B cell (primary cell): ENCODE measurements around the gene ARHGAP42. TPM values are rescaled to one million over a fixed set of nuclear protein-coding genes. Genes with fewer than 3 reads are reported as not detected.

ENCODE experiments used
- ATAC-seq: fragments of 200-7000 bp; cut with Tn5 transposase; one replicate; pipeline ENCODE4 v1.10.0; 2021; ENCODE audit warnings: low read depth, mild to moderate bottlenecking, moderate number of reproducible peaks, moderate library complexity
- CTCF ChIA-PET: fragments of 350-600 bp; sonication (Branson Sonifier 250); formaldehyde crosslinking; loops from one replicate; lab custom pipeline; 2021; ENCODE audit warnings: antibody characterized with exemption, inconsistent platforms; lab: Charles Lee
- POLR2A ChIA-PET: fragments of 350-600 bp; sonication (Branson Sonifier 250); formaldehyde crosslinking; loops from one replicate; lab custom pipeline; 2021; ENCODE audit warnings: antibody characterized with exemption; lab: Charles Lee
- DNase-seq: peaks from one replicate; pipeline ENCODE4 v3.0.0; 2013
- H2AFZ ChIP-seq: 2 replicates; pipeline ENCODE4 v1.6.1; 2012; ENCODE audit warnings: mild to moderate bottlenecking, low read depth, low read length; ENCODE audit not compliant: insufficient read depth, poor library complexity, severe bottlenecking
- H3K27ac ChIP-seq, 2 donors: 1 replicate in 1 of 2; 2 replicates in 1 of 2; pipeline ENCODE4 v1.5.1; 2012 to 2013; ENCODE audit warnings: low read length in 2 of 2, mild to moderate bottlenecking in 2 of 2, moderate library complexity in 1 of 2
- H3K27me3 ChIP-seq, 4 experiments: fragments of 200-600 bp in 1 of 4; sonication (generic) in 1 of 4; replicated peaks in 1 of 4; 1 replicate in 2 of 4; 2 replicates in 2 of 4; pipeline versions ENCODE4 v1.6.1 to v1.7.0; 2013 to 2016; ENCODE audit warnings: low read length in 3 of 4, mild to moderate bottlenecking in 2 of 4, mixed read lengths in 1 of 4, moderate library complexity in 1 of 4; ENCODE audit not compliant: insufficient read depth in 4 of 4, control insufficient read depth in 3 of 4; ENCODE audit errors: control extremely low read depth in 1 of 4
- H3K36me3 ChIP-seq, 2 experiments: replicated peaks in 1 of 2; 1 replicate in 1 of 2; 2 replicates in 1 of 2; pipeline versions ENCODE4 v1.6.1 to v1.7.1; 2013; ENCODE audit warnings: low read length in 1 of 2; ENCODE audit not compliant: insufficient read depth in 2 of 2, control insufficient read depth in 1 of 2; ENCODE audit errors: control extremely low read depth in 1 of 2, extremely low read depth in 1 of 2
- H3K4me1 ChIP-seq, 2 donors: fragments of 200-600 bp in 1 of 2; sonication (generic) in 1 of 2; 1 replicate in 1 of 2; 2 replicates in 1 of 2; pipeline versions ENCODE4 v1.5.1 to v1.6.1; 2013 to 2017; ENCODE audit warnings: low read length in 2 of 2; ENCODE audit not compliant: control insufficient read depth in 2 of 2, insufficient read depth in 2 of 2
- H3K4me2 ChIP-seq: replicated peaks from 2 replicates; pipeline ENCODE3; 2012; ENCODE audit warnings: mild to moderate bottlenecking, low read depth, low read length; ENCODE audit not compliant: poor library complexity, severe bottlenecking
- H3K4me3 ChIP-seq, 5 experiments: fragments of 200-600 bp in 1 of 5; sonication (generic) in 1 of 5; 1 replicate in 3 of 5; 2 replicates in 2 of 5; pipeline versions ENCODE4 v1.5.1 to v1.7.0; 2011 to 2016; ENCODE audit warnings: low read length in 4 of 5, mild to moderate bottlenecking in 4 of 5, low read depth in 2 of 5, control low read depth in 1 of 5, moderate library complexity in 1 of 5; ENCODE audit not compliant: insufficient read depth in 1 of 5; ENCODE audit errors: control extremely low read depth in 1 of 5, extremely low read depth in 1 of 5
- H3K79me2 ChIP-seq: fragments of 200-600 bp; sonication (generic); one replicate; pipeline ENCODE4 v1.6.0; 2016; ENCODE audit warnings: low read length; ENCODE audit not compliant: control insufficient read depth, insufficient read depth
- H3K9ac ChIP-seq: fragments of 200-600 bp; sonication (generic); 2 replicates; pipeline ENCODE4 v1.6.1; 2017; ENCODE audit warnings: mild to moderate bottlenecking, low read length, moderate library complexity
- H3K9me3 ChIP-seq, 3 donors: one replicate each; pipeline versions ENCODE4 v1.6.1 to v1.7.1; 2013; ENCODE audit warnings: low read length in 2 of 3; ENCODE audit not compliant: control insufficient read depth in 2 of 3, insufficient read depth in 1 of 3; ENCODE audit errors: control extremely low read depth in 1 of 3
- H4K20me1 ChIP-seq: 2 replicates; pipeline ENCODE4 v1.6.0; 2012; ENCODE audit warnings: mild to moderate bottlenecking, low read length; ENCODE audit not compliant: insufficient read depth, control insufficient read depth, poor library complexity, severe bottlenecking
- H3K27ac Mint-ChIP-seq: one replicate; pipeline ENCODE4 v1.8.0; 2021; ENCODE audit warnings: mixed read lengths
- H3K27me3 Mint-ChIP-seq: one replicate; pipeline ENCODE4 v1.8.0; 2021; ENCODE audit warnings: mixed read lengths
- H3K4me1 Mint-ChIP-seq: one replicate; pipeline ENCODE4 v1.8.0; 2021; ENCODE audit warnings: mixed read lengths
- H3K4me3 Mint-ChIP-seq: one replicate; pipeline ENCODE4 v1.8.0; 2021; ENCODE audit warnings: mixed read lengths
- H3K9me3 Mint-ChIP-seq: one replicate; pipeline ENCODE4 v1.8.0; 2022; ENCODE audit warnings: mixed read lengths; ENCODE audit not compliant: insufficient read depth
- CTCF ChIP-seq: fragments of 200-600 bp; IDR thresholded peaks from one replicate; pipeline ENCODE4 v1.8.0; 2022; ENCODE audit warnings: antibody characterized with exemption, mild to moderate bottlenecking
- EZH2 ChIP-seq: IDR thresholded peaks from 2 replicates; pipeline ENCODE4 v1.6.1; 2012; ENCODE audit warnings: borderline replicate concordance, low read depth, mild to moderate bottlenecking, moderate library complexity, low read length; ENCODE audit not compliant: insufficient read depth, poor library complexity, severe bottlenecking
- WGBS: methylation state at CpG from one replicate; pipeline ENCODE4 v1.1.5; 2013; ENCODE audit warnings: missing lambda C conversion rate; ENCODE audit not compliant: insufficient coverage; 5-methylcytosine and 5-hydroxymethylcytosine counted together
- intact Hi-C: fragments of 100-400 bp; cut with micrococcal nuclease; formaldehyde crosslinking; loops from one replicate; pipeline ENCODE4 v1.10.0; 2022
- polyA plus RNA-seq: library from polyadenylated mRNA; depleted of rRNA; stranded (reverse); fragments of >200 nt; gene quantifications from 2 replicates; pipeline ENCODE4 v1.2.3, GENCODE V29; 2012
- total RNA-seq, 2 donors: library from RNA; stranded (reverse); fragments of 120-200 nt in 1 of 2; gene quantifications; 1 replicate in 1 of 2; 2 replicates in 1 of 2; pipeline versions ENCODE4 v1.2.3 to v1.2.4, GENCODE V29; 2013 to 2022

ARHGAP42 gene
- total and polyA plus RNA-seq, 2 donors (not counting 1 experiment from before 2014, with no cell fraction given), result 3.8 to 4.9 TPM

GRCh38 chr11:100940111-100940510 lies 253.0 kb downstream of the ARHGAP42 start:
- intact Hi-C loops, result no loop called here
- DNase-seq (no peak), ATAC-seq (no peak)
- no peaks in the 10 kb centered on the region for H3K27me3 ChIP-seq
- no peaks in the 10 kb centered on the region for H3K9me3 Mint-ChIP-seq
- no peaks in the 10 kb centered on the region for H3K4me1 Mint-ChIP-seq
- no CpG with 5 or more reads among the region's 3 CpGs for WGBS
- no peak overlapping the region for H3K4me3 Mint-ChIP-seq
- H4K20me1 ChIP-seq, result no peaks in the 10 kb centered on the region
- CTCF ChIA-PET, result no interaction called here
- peaks cover 3 to 7% of the 10 kb centered on the region in 2 experiments for H3K36me3 ChIP-seq
- H3K27ac Mint-ChIP-seq, result no peak overlapping the region
- H3K4me2 ChIP-seq, result no peak overlapping the region
- no peaks in the 10 kb centered on the region for H3K9me3 ChIP-seq
- no peak overlapping the region for H3K4me3 ChIP-seq
- H3K79me2 ChIP-seq, result no peaks in the 10 kb centered on the region
- H3K27ac ChIP-seq, result no peak overlapping the region
- H2AFZ ChIP-seq, result no peak overlapping the region
- TF ChIP-seq CTCF (no peak), EZH2 (no peak)
- POLR2A ChIA-PET, result no interaction called here
- H3K27me3 Mint-ChIP-seq, result no peaks in the 10 kb centered on the region
- H3K4me1 ChIP-seq, result no peaks in the 10 kb centered on the region
- no peak overlapping the region for H3K9ac ChIP-seq

GRCh38 chr11:100941033-100941432 lies 253.9 kb downstream of the ARHGAP42 start:
- Histone ChIP-seq H3K27ac (no peak overlapping the region), H3K4me3 (no peak overlapping the region), H3K9me3 (no peaks in the 10 kb centered on the region), H3K9ac (no peak overlapping the region), H2AFZ (no peak overlapping the region), H3K4me1 (no peaks in the 10 kb centered on the region), H3K27me3 (no peaks in the 10 kb centered on the region), H3K36me3 (peaks cover 3 to 7% of the 10 kb centered on the region in 2 experiments), H4K20me1 (no peaks in the 10 kb centered on the region), H3K4me2 (no peak overlapping the region), H3K79me2 (no peaks in the 10 kb centered on the region)
- Mint-ChIP-seq H3K4me1 (no peaks in the 10 kb centered on the region), H3K27ac (no peak overlapping the region), H3K9me3 (no peaks in the 10 kb centered on the region), H3K4me3 (no peak overlapping the region), H3K27me3 (no peaks in the 10 kb centered on the region)
- ATAC-seq, result no peak
- ChIA-PET CTCF (no interaction called here), POLR2A (no interaction called here)
- intact Hi-C loops, result no loop called here
- WGBS, result 95% methylated on average over 1 of the region's 2 CpGs
- no peak for DNase-seq
- no peak for TF ChIP-seq EZH2
